Measurements from ENCODE around the gene THRB.
A peak's percentile ranks its signal among the peaks of the same experiment; 100 is the strongest.

Gene THRB

DNA sequence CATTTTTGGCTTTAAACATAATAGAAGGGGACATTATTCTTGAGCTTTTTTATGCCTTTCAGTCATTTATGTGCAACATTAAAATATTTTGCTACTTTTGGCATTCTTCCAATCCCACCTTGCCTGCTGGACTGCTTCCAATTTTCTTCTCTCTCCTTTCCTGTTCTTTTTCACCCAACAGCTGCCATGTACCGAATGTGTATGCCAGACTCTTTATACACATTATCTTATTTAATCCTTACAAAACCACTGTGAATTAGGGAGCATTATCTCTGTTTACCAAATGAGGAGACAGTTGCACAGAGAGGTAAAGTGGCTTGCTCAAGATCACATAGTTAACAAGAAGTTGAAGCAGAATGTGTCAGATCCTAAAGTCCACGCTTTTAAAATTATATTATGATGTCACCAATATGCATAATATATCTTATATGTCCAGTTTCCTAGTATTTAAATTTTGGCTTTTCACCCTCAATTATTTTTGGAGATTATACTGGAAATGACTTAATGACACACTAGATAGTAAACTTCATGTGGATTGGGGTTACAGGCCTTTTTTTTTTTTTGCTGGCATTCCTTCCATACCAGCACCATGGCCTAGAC is 231.5 kb downstream of the THRB start:
- DNase-seq (ENCODE audit: low spot score), result no peak

DNA sequence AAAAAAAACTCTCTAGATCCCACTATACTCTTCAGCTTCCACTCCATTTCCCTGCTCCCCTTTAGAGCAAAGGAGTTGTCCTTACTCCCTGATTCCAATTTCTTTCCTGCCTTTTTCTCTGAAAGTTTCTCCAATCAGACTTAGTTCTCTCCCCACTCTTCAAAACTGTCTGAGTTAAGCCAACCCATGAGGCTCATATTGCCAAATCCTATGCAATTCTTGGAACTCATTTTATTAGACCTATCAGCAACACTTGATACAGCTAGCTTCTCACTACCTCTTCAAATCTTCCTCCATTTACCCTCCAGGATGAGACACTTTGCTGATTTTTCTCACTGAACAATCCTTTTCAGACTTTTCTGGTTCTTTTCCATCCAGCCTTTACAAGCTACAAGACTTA is 233.1 kb downstream of the THRB start:
- no peak for DNase-seq (ENCODE audit: low spot score)

DNA sequence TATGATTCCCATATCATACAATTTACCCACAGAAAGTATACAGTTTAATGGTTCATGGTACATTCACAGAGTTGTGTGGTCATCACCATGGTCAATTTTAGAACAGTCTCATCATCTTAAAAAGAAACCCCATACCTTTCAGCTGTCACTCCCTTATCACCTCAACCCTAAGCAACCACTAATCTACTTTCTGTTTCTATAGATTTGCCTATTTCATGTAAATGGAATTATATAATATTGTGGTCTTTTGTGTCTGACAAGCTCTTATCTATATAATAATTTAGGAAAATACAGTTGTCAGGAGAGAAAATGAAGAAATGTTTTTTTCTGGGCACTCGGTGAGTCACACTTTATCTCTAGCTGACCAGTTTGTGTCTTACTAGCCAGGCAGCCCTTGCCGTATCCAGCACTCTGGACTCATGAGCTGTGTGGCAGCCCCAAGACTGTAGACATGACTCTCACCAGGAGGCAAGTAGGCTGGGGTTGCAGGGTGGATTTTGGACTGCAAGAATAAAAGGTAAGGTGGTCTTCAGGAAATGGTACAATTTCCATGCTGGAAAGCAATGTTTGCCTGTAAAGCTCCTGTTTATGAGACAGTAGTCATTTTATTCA is 234.6 kb downstream of the THRB start:
- no peak for DNase-seq (ENCODE audit: low spot score)

DNA sequence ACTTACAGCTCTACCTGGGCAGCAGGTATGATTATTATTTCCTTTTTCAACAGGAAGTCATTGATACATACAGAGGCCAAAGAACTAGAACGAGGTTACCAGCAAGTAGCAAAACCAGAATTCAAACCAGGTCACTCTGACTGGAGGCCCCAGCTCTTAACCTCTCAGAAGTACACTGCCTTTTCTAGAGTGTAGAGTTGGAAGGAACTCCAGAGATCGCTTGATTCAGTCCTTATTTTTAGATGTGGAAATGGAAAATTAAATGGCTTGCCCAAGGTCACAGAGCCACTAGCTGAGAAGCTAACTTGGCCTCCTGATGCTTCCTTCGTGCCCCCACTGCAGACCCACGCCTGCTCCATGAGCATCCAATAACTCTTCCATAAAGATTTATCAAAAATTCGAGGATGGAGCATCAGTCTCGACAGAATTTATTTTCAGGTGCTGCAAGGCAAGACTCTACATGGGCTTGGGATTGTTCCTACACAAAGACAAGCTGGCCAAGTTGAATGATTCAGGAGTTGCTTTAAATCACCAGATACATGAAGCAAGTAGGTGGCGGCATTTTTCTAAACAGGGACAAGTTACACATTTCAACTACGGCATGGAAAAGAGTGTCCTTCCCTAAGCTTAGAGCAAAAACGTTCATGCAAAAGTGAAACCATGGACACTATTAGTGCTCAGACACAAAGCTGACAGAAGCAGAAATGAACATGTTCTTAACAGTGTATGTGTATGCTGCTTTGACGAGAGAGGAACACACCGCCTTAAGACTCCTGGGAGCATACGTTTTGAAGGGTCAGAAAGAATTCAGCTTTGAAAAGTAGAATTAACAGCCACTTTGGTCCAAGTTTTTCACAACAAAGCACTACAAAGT is 235.7 kb downstream of the THRB start:
- no peak for DNase-seq (ENCODE audit: low spot score)

DNA sequence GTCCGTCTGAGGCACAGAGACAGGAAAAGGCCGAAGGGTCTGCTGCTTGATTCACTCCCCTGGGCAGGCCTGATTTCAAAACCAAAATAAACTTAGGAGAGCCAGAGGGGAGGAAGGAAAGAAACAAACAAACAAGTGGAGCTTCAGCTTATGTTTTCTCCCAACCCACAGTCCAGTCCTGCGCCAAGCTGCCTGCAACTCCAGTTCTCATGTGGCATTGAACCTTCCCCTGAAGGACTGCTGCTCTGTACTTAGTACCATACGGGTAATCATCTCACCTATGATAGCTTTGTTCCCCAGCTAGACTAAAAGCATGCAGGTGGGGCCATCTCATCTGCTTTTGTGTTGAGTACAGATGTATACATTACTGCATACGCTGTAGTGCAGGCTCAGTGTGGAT is 236.4 kb downstream of the THRB start:
- DNase-seq (ENCODE audit: low spot score), result no peak

DNA sequence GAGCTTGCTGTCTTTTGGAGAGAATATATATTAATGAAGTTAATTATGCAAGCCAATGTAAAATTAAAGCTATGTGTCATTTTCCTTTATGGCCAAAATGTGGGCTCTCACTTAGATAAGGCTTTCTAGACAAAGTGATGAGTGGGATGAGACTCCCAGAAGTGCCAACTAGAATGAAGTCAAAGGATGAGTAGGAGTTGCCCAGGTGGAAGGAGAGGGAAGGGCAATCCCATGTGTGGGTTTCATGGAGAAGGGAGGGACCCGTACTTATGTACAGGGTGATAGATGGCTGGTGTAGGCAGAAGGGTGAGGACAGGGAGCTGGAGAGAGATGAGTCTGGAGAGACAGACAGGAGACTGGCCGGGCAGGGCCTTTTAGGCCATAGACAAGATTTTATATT is 239.2 kb downstream of the THRB start:
- DNase-seq (ENCODE audit: low spot score), result no peak

DNA sequence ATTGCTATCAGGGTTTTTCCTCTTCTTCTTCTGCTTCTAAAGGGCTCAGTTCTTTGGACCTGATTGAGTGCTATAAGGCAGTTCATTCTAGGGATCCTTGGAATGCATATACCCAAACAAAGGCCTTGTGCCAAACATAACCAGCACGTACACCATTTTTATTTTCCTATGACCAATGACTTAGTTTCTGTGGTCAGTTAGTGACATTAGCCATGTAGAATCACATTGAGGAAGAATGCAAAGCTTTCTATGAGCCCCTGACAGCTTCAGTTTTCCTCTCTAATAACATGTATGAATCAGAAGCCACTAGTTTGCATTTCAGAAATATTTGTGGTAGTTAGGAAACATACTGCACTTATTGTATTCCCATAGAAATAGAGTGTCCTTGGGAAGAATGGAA is 240.0 kb downstream of the THRB start:
- DNase-seq (ENCODE audit: low spot score), result no peak

DNA sequence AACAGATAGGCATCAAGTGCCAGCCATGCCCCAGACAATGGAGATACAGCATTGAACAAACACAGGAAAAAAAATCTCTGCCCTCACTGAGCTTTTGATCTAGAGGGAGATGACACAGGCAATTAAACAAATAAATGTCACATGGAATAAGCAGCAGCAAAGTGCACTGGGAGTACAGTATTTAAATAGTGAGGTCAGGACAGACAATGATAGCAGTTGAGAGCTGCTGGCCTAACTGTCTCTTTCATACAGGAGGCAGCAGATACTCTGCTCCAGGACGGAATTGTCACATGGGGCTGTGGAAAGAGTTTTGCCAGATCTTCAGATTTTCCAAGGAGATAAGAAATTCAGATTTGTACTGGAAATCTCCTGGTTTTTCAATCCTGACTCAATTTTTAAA is 241.3 kb downstream of the THRB start:
- DNase-seq (ENCODE audit: low spot score), result no peak

DNA sequence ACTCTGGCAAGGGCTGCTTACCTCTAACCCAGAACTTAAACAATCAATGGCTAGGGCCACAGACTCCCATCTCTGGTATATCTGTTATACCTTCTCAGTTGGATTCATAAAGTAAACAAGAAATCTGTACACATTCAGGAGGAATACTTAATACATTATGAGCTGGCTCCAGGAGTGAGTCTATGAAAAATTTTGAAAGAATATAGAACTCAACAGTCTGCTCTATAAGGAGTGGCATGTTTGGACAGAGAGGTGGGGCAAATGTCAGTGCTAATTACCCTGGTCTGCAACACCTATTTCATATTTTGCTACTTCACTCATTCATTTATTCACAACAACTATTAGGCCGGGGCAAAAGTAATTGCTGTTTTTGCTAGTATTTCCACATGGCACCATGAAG is 245.1 kb downstream of the THRB start:
- no peak for DNase-seq (ENCODE audit: low spot score)

DNA sequence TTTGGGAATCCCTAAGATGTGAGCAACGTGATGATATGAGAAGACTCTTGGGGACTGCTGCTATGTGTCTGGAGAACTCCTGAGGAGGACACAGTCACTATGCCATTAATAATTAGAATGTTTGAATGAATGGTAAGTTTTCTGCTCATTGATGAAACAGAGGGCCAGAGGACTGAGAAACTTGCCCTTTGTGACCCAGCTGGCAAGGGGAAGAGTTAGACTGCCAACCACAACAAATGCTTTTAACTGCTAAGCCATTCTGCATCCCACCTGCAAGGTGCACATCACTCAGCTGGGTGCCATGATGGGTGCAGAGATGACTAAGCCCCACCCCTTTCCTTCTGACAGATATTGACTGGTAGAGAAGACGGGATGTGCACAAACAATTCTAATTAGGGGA is 249.6 kb downstream of the THRB start:
- no peak for DNase-seq (ENCODE audit: low spot score)

DNA sequence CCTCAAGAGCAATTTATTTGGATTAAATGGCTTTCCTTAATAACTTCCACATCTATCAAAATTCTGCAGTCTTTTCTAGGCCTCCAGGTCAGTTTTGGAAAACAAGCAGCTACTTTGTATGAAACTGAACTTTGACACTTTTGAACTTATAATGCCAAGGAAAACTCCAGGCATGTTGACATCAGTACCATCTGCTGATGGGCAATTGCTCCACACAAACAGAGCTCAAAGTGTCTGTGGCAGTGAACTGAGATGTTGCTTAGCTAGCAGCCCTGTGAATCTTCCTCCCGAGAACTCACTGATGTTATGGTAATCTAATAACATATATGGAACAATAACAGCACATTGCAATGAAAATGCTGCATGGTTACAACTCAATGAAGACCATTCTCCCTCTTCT is 250.2 kb downstream of the THRB start:
- DNase-seq (ENCODE audit: low spot score), result no peak

DNA sequence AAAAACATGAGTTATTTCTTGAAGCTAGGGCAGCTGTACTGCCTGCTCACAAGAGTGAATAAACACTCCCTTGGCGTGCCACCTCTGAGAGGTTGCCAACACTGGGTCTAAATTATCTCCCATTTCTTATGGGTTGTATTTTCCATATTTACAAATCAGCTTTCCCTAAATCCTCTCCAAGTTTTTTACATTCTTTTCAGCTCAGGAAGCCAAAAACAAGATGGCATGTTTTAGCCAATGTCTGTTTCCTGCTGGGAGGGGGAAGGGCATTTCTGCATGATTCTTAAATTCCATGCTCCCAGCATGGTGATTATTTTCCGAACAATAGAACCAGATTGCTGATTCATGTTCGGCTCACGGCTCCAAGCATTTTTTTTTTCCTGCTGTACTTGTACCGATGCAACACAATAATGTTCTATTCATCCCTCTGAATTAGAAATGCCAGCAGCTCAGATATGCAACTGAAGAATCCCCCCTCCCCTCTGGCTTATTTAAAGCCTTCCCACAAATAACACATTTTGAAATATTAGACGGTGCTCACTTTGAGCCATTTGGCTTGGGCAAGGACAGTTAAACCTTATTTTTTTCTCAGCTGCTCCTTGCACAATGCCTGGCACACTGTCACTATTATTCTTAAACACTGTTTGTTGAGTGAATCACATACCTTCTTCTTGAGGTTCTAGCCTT is 252.5 kb downstream of the THRB start:
- no peak for DNase-seq (ENCODE audit: low spot score)

DNA sequence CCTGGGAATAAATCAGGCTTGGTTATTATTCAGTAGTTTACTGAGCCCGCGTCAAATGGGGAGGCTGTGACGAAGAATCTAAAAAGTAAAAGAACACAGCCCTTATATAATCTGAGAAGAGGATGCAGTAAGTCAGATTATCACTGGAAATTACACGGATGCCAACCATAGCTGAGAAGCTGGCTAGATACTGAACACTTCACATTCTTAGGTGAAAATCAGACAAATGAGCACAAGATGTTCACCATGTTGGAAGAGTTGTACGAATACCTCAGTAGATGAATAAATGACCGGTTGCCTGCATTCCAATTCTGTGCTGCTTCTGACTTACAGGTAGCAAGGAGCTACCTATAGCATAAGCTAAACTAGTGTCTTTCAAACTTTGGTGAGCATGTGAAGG is 254.3 kb downstream of the THRB start:
- DNase-seq (ENCODE audit: low spot score), result no peak

DNA sequence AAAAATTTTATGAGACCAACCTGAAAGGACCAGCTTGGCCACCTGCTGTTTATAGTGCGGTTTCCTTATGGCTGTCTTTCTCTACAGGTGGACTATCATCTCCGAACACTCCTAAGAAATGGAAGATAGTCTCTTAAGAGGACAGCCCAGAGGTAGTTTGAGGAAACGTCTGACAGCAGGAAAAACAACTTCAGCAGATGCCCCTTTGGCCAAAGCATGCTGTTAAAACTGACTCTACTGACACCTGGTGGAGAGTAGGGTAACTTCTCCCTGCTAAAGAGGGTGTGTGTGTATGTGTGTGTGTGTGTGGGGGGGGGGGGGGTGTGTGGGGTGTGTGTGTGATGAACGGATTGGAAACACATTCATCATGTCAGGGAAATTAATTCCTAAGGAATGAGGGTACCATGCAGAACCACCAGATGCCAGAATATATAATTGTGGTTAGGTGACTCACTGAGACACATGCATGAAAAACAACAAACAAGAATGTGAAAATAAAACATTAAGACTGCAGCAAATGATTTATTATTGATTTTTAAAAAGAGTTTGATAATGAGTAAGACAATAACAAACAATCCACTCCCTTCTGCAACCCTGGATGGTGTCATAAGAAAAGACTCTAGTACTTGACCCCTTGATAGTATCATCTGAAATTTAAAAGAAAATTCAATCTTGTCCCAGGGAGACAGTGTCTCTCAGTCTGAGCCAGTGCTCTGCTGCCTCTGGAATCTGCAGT is 256.5 kb downstream of the THRB start:
- DNase-seq (ENCODE audit: low spot score), result peak; percentile 67

DNA sequence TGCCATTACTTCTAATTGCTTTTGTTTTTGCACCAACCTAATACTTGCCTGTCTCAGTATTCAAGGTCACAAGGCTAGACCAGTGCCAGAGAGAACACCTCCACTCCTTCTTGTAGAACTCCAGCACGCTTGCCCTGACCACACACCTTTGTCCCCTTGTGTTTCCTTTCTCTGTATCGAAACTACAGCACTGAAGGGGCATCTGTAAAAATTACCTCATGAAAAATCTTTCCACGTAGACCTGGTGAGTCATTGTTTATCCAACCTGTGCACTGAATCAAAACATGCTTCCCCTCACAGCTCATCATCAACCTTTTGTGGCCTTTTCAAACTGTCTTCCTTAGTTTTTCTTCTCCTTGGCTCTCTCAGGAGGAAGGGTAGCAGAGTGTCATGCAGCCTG is 259.5 kb downstream of the THRB start:
- no peak for DNase-seq (ENCODE audit: low spot score)

DNA sequence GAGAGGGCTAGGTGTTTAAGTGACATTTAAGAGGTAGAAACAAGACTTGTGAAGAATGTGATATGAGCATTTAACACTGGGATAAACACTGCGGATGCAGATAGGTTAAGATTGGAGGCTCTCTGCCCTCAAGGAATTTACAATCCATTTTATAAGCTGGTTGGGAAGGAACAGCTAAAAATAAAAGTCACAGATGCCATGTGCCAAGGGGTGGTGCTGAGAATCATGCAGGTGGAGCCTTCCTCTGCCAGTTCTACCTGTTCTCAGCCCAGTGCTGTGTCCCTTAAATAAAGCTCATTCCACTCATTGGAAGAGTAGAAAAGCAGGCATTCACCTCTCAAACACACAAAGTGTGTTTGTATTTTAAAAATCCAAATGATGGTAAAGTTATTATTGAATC is 261.9 kb downstream of the THRB start:
- DNase-seq (ENCODE audit: low spot score), result no peak

DNA sequence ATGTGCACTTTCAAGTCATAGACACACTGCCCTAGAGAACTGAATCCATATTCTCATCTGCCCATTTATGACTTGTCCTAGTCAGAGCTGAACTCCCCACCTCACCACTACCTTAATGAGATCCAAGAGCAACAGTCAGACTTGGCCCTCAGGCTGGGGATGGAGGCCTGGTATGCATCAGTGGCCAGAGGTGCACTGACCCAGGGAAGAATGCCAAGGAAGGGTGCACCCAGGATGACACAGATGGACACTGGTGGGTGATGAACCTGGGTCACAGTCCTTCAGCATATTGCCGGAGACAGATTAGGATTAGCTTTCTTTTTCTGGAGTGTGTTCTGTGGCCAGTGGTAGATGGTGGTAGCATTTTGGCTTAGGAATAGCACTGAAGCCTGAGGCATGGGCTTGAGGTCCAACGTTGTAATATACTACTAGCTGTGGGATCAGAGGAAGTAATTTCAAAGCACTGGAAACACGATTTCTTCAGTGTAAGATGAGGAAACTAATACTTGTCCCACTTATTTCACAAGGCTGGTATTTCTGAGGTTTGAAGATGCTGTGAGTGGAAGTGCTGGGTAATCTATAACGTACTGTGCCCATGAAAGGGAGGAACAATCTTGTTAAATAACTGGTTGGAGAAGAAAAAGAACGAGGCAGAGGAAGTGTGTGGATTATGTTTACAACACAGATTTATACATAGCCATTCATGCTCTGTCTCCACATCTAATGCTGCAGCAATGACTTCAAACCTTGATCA is 265.0 kb downstream of the THRB start:
- no peak for DNase-seq (ENCODE audit: low spot score)

DNA sequence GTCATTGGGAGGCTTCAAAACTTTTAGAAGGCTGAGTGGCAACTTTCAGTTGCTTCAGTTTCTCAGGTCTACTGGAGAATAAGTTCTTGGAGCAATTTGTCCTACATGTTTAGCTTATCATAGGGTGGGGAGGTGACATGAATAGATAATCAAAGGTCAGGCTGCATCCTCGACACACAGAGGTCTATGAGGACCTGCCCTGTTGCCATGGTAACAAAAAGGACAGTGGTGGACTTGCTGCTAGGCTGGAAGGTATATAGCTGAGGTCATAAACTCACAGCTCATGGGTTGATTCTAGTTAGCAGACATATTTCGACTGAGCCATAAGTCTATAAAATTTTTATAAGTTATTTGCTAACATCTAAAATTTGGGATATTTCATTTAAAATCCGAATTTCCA is 267.0 kb downstream of the THRB start:
- DNase-seq (ENCODE audit: low spot score), result no peak

DNA sequence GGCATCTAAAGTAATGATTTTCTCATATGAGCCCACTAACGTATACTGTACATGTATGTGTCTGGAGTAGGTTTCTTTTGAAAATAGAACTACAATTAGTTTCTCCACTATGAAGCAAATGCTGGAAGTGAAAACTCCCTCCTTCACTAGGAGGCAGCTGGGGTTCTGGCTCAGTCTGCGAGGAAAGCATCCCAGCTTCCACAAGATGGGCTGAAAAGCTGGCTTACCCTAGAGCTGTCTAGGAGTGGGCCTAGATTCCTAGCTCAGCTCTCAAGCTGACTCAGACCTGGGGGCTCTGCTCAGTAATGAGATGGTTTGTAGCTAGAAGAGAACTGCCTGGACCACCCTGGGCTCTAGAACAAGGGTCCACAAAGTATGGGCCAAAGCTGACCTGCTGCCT is 268.3 kb downstream of the THRB start:
- DNase-seq (ENCODE audit: low spot score), result no peak

DNA sequence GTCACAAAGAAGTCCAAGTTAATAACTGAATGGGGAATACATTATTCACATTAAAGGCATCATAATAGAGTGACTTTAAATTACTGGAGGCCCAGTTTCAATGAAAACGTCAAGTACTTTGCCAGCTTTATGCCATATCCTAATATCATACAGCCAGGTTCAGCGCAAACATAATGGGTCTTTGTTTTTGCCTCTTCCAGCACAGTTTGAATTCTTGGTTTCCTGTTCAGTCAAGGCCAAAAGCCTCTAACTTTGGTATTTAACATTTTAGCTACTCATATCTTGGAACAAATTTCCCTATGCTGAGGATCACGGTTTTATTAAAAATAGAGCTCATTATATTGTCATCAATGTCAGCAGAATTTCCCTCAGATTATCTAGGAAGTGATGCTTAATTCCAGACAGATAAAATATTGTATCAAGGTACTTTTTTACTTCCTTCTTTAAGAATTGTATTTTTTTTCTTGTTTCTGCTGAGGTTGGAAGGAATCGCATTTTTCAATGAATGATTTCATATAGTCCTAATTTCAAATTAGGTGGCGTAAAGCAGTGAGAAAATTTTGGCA is 269.2 kb downstream of the THRB start:
- DNase-seq (ENCODE audit: low spot score), result no peak

Measured in ecto neural progenitor cell (in vitro differentiated cells).